SKM-1 (cell line): Measurements from ENCODE around the gene PDZRN3.
A peak's percentile ranks its signal among the peaks of the same experiment; 100 is the strongest.

Source experiments
- DNase-seq: peaks from one replicate; lab custom pipeline; 2025; ENCODE audit not compliant: unreplicated experiment; lab: John Stamatoyannopoulos, UW

The PDZRN3 gene

DNA sequence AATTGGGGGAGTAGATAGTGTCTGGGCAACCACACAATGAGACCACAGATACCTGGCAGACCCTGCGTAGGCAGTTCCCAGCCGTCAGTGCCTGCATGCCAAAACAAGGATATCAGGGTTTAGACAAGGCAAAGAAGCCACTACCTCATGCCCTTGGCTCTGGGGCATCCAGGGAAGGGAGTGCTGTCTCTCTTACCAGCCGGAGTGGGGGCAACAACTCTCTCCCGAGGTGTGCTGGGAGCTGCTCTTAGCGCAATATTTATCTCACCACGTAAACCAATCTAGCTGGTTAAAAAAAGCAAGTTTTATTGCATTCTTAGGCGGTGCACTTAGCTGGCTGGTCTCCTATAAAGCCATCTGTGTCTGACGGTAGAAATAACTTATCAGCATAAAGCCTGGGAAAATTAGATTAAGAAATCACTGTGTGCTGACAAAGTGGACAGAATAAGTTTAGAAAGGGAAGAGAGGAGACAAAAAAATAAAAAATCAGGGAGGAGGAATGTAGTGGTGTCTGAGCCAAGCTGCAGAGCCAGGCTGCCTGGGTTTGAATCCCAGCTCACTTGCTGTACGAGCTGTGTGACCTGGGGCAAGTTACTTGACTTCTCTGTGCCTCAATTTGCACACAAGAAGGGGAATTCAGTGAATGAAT, 273.2 kb downstream of the PDZRN3 start:
- DNase-seq: no peak

DNA sequence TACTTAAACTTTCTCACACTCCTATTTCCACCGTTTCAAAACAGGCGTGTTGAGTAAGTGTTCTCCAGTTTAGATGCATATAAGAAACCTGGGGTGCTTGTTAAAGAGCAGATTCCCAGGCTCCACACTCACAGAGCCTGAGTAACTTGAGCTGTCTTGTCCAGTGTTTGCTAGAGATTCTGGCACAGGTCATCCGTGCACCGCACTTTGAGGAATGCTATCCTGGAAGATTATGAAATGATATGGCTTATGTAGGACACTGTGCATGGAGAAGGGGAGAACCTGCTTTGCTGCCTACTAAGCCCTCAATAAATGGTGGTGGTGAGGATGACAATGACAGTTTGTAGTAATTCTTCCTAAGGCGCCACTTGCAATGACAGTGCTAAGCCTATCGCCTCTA, 273.7 kb downstream of the PDZRN3 start:
- no peak for DNase-seq

DNA sequence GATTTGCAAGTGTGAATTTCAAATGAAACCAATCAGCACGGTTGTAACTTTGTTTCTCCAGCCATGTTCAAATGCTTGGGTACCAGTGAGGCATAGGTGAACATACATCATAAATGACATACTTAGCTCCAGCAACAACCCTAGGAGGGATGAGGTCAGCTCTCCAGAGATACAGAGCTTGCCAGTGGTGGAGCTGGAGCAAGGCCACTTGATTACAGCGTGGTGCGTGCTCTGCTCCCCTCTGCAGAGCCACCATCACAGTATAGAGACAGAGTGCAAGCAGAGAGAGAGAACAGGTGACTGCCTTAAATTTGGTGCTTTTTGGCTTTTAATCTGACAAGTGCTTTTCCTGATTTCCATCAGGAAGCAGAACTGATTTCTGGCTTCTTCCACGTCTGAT, 275.1 kb downstream of the PDZRN3 start:
- no peak for DNase-seq

DNA sequence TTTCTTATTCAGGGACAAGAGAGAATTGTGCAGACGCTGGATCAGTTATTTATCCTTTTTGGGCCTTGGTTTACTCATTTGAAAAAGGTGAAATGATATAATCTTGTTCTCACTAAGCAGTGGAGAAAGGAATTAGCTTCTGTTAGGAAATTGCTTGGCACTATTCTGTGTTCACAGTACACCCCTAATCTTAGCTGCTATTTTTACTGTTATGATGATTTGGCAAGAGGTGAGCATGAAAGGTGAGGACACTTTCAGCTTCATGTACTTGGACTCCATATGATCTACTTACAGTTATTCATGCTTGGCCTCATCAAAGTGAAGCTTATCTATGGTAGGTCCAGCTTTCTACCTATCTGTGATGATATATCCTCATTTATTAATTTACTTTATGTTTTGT, 282.7 kb downstream of the PDZRN3 start:
- no peak for DNase-seq

DNA sequence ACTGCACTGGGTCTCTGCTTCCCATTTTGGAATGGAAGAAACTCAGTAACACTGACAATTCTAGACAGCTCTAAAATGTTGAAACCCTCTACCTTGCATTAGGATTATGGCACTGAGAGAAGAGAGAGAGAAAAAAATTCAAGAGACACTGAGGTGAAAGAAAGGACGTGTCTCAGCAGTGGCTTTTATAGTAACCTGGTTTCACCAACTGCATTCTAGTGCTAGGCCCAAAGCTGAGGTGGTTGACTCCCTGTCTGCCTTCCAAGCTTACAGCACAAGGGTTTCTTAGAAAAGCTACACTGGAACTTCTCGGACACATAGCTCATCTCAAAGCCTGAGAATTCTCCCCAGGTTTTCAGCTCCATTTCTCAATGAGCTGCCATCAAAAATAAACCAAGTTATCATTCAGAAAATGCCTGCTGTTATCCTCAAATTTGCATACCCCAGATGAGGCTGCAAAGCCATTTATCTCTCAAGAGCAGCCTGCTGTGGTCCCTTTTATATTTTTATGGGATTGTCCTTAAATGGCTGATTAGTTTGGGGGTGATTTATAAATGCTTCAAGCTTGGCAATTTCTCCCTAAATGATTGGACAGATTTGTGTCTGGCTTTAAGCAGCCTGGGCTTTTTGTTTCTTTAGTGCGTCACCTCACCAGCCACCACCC, 283.3 kb downstream of the PDZRN3 start:
- DNase-seq: no peak

DNA sequence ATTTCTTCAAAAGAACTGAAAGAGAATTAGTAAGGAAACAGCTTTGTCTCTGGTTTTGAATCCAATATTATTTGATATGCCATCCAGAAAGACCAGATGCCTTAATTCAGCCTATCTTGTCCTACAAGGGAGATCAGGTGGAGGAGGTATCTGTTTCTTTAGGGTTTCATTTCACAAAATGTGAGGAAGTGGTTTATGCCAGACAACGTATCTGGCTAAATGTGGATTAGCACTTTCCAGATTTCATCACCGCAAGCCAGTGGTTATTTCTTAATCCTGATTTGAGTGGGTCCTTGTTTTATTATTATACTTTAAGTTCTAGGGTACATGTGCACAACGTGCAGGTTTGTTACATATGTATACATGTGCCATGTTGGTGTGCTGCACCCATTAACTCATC, 292.2 kb downstream of the PDZRN3 start:
- peak; percentile 5 for DNase-seq
